KOPT-K1 (cell line): Measurements from ENCODE around the gene ACACB.

Source experiments
- H3K27ac ChIP-seq: fragments of 200-600 bp; sonication (generic); 2 replicates; pipeline ENCODE4 v1.5.1; 2016; ENCODE audit warnings: antibody characterized with exemption, mild to moderate bottlenecking, low read depth, low read length; ENCODE audit not compliant: poor library complexity, severe bottlenecking
- H3K36me3 ChIP-seq: fragments of 200-600 bp; sonication (generic); 2 replicates; pipeline ENCODE4 v1.5.1; 2017; ENCODE audit warnings: antibody characterized with exemption, mild to moderate bottlenecking, low read length, moderate library complexity; ENCODE audit not compliant: insufficient read depth
- H3K9me3 ChIP-seq: fragments of 200-600 bp; sonication (generic); 2 replicates; pipeline ENCODE4 v1.5.1; 2017; ENCODE audit warnings: antibody characterized with exemption, low read length, mild to moderate bottlenecking; ENCODE audit not compliant: insufficient read depth, poor library complexity, severe bottlenecking

Gene ACACB

DNA sequence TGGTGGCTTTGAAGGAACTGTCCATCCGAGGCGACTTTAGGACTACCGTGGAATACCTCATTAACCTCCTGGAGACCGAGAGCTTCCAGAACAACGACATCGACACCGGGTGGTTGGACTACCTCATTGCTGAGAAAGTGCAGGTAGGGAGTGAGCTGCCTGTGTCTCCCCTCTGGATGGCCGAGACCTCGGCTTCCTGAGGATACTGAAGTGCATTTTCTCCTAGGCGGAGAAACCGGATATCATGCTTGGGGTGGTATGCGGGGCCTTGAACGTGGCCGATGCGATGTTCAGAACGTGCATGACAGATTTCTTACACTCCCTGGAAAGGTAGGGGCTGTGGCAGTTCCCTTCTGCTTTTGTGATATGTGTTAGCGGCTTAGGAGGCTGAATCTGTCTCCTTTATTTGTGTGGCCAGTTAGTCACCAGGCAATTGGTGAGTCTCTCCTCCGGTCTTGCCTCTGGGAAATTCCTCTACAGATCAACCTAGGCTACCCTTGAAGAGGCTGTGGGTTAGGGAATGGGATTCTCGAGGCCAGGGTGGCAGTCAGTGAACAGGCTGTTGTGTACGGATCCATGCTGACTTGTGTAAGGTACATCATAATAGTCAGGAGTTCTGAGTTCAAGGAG is 75.3 kb downstream of the ACACB start:
- H3K36me3 ChIP-seq = peaks cover 22% of the 10 kb centered on the region; the same call in 1 of the 2 replicates
- no peak overlapping the region for H3K27ac ChIP-seq
- H3K9me3 ChIP-seq = peaks cover 3% of the 10 kb centered on the region

DNA sequence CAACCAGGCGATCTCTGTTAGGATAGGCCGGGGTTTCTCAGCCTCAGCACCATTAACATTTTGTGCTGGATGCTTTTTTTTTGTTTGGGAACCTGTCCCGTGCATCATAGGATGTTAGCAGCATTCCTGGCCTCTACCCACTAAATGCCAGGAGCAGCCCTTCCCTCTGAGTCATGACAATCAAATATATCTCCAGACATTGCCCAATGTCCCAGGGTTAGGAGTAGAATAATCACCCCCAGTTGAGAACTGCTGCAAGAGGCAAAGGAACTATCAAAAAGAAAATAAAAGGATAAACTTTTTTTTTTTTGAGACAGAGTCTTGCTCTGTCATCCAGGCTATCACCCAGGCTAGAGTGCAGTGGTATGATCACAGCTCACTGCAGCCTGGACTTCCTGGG is 76.0 kb downstream of the ACACB start:
- Histone ChIP-seq H3K9me3 (peaks cover 3% of the 10 kb centered on the region), H3K27ac (no peak overlapping the region), H3K36me3 (peaks cover 22% of the 10 kb centered on the region; the same call in 1 of the 2 replicates)

DNA sequence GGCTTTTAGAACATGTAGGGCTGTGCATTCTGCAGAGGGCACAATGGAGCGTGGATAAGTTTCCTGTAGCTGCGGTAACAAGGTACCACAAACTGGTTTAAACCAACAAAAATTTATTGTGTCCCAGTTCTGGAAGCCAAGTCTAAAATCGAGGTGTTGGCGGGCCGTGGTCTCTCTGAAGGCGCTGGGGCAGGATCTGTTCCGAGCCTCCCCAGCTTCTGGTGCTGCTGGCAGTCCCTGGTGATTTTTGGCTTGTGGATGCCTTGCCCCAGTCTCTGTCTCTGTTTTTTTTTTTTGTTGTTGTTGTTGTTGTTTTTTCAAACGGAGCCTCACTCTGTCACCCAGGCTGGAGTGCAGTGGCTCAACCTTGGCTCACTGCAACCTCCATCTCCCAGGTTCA is 77.5 kb downstream of the ACACB start:
- H3K9me3 ChIP-seq = peaks cover 3% of the 10 kb centered on the region
- H3K36me3 ChIP-seq = peaks cover 22% of the 10 kb centered on the region; the same call in 1 of the 2 replicates
- no peak overlapping the region for H3K27ac ChIP-seq

DNA sequence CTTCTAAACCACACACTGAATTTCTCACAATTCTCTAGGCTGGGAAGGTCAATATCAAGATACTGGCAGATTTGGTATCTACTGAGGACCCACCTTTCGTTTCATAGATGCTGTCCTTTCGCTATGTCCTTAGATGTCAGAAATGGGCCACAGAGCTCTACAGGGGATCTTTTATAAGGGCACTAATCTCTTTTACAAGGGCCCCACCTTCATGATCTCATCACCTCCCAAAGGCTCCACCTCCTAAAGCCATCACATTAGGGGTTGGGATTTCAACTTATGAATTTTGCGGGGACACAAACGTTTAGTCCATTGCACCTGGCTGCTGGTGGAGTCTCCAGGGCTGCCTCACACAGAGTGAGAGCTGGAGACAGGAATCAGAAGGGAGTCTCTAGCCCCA is 79.9 kb downstream of the ACACB start:
- H3K9me3 ChIP-seq = peaks cover 3% of the 10 kb centered on the region
- no peak overlapping the region for H3K27ac ChIP-seq
- H3K36me3 ChIP-seq = peaks cover 22% of the 10 kb centered on the region; the same call in 1 of the 2 replicates

DNA sequence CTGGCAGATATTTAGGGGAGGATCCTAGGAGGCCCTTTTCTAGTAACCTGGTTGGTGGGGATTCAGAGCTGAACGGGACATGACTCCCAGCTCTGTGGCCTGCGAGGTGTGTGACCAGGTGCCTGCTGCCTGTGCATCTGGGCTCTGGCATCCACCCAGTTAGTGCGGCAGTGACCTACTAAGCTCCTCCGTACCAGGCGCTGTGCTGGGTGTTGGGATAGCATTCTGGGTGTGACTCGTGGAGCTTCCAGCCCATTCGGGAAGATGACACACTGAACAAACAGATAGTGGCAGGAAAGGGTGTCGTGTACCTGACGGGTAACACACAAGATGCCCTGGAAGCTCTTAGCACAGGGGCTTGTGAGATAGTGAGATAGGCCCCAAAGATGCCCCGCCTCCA is 80.9 kb downstream of the ACACB start:
- peaks cover 3% of the 10 kb centered on the region for H3K9me3 ChIP-seq
- no peak overlapping the region for H3K27ac ChIP-seq
- peaks cover 22% of the 10 kb centered on the region; the same call in 1 of the 2 replicates for H3K36me3 ChIP-seq

DNA sequence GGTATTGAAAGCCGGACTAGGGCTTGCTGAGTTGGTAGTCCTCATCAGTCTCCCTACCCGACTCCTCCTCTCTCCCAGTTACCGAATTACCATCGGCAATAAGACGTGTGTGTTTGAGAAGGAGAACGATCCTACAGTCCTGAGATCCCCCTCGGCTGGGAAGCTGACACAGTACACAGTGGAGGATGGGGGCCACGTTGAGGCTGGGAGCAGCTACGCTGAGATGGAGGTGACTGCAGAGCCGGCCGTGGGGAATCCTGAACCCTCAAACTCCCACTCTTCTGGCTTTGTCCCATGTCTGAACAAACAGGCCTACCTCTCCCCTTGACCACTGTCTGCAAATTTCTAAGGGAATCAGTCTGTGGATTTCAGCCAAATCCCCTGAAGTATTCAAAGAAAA is 82.9 kb downstream of the ACACB start:
- peaks cover 3% of the 10 kb centered on the region for H3K9me3 ChIP-seq
- peaks cover 14% of the 10 kb centered on the region; the same call in 1 of the 2 replicates for H3K36me3 ChIP-seq
- H3K27ac ChIP-seq = no peak overlapping the region

DNA sequence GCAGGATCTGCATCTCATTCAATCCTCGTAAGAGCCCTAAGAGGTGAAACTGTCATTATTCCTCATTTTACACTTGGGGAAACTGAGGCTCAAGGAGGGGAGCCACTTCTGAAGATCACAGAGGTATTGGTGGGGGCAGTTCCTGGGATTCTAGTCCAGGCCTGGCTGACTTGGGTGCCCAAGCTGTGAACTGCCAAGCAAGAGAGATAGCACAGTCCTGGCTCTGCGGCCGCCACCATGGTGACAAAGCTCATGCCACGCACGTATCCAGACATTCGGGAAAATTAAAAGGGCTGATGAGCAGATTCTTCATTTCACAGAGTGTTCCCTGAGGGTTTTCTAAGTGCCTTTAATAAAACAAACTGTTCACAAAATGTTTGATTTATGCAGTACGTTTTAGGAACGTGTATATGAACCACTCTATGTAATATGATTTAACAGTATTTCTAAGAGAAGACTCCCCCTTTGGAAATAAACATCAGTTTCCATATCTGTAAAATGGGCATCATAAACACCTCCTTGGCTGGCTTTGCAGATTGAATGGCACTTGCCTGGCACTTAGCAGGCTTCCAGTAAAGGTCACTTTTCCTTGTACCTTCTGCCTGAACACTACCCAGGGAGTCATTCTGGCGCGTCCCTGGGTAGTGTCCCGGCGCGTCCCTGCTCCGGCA is 84.6 kb downstream of the ACACB start:
- peaks cover 9% of the 10 kb centered on the region; the same call in 1 of the 2 replicates for H3K36me3 ChIP-seq
- H3K27ac ChIP-seq = no peak overlapping the region
- peaks cover 3% of the 10 kb centered on the region for H3K9me3 ChIP-seq

DNA sequence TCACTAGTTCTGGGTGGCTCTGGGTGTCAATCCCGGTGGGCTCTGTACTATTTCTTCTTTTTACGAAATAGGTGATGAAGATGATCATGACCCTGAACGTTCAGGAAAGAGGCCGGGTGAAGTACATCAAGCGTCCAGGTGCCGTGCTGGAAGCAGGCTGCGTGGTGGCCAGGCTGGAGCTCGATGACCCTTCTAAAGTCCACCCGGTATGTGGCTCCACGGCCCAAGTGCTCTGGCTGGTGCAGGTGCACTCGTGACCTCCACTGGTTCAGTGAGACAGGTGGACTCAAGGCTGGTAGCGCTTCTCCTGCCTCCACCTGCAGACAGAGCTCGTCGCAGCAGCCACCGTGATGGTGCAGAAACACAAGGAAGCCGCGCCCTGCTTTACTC is 85.1 kb downstream of the ACACB start:
- Histone ChIP-seq H3K9me3 (peaks cover under 1% of the 10 kb centered on the region), H3K27ac (no peak overlapping the region), H3K36me3 (peaks cover 5% of the 10 kb centered on the region; the same call in 1 of the 2 replicates)

DNA sequence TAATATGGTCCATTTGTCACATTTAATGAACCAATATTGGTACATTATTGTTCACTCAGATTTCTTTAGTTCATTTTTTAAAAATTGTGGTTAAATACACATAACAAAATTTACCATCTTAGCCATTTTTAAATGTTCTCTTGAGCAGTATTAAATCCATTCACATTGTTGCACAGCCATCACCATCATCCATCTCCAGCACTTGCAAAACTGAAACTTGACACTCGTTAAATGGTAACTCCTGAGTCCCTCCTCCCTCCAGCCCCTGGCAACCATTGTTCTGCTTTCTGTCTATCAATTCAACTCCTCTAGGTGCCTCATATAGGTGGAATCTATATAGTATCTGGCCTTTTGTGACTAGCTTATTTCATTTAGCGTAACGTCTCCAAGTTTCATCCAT is 86.4 kb downstream of the ACACB start:
- peaks cover 8% of the 10 kb centered on the region; the same call in 1 of the 2 replicates for H3K36me3 ChIP-seq
- no peaks in the 10 kb centered on the region for H3K9me3 ChIP-seq
- H3K27ac ChIP-seq = no peak overlapping the region

DNA sequence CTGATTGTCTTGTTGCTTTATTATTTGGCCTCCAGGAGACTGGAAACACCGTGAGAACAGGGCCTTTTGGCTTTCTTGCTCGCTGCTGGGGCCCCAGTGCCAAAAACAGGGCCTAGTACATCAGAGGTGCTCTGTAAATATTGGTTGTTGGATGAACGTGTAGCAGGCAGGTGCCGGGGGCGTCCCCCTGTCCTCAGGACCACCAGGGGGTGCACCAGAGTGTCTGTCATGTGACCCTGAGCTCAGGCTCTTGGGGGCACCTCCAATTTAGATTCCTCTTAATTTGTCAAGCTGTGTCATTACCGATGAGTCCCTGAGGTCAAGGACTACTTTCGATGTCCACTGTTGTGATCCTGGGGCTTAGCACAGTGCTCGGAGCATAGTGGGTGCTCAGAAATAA is 87.1 kb downstream of the ACACB start:
- Histone ChIP-seq H3K9me3 (no peaks in the 10 kb centered on the region), H3K27ac (no peak overlapping the region), H3K36me3 (peaks cover 9% of the 10 kb centered on the region; the same call in 1 of the 2 replicates)

DNA sequence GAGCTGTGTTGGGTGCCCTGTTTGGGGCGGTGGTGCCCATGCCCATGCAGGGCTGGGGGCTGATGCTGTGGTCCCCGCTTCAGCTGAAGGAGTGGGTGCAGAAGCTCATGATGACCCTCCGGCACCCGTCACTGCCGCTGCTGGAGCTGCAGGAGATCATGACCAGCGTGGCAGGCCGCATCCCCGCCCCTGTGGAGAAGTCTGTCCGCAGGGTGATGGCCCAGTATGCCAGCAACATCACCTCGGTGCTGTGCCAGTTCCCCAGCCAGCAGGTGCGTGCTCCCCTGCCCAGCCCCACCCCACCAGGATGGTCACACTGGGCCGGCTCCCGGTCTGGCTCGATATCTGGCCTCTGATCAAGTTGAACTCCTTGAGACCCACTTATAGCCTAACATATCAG is 92.7 kb downstream of the ACACB start:
- H3K9me3 ChIP-seq = no peaks in the 10 kb centered on the region
- H3K36me3 ChIP-seq = peaks cover 11% of the 10 kb centered on the region; the same call in 1 of the 2 replicates
- H3K27ac ChIP-seq = no peak overlapping the region

DNA sequence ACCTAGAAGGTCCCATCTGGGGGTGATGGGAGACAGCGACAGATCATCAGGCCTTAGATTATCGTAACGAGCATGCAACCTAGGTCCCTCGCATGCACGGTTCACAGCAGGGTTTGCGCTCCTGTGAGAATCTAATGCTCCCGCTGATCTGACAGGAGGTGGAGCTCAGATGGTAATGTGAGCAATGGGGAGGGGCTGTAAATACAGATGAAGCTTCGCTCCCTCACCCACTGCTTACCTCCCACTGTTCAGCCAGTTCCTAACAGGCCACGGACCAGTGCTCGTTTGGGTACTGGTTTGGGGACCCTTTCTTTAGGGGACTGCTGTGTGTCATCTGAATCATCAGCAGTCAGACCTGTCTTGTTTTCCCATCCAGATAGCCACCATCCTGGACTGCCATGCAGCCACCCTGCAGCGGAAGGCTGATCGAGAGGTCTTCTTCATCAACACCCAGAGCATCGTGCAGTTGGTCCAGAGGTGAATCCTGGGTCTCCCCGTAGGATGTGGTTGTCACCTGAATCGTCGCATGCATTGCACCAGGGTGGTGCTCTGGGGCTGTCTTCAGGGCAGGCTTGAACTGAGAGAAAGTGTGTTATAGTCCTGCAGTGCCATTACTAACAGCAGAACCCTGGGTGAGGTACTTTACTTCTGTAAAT is 96.2 kb downstream of the ACACB start:
- Histone ChIP-seq H3K27ac (no peak overlapping the region), H3K9me3 (no peaks in the 10 kb centered on the region), H3K36me3 (peaks cover 7% of the 10 kb centered on the region; the same call in 1 of the 2 replicates)

DNA sequence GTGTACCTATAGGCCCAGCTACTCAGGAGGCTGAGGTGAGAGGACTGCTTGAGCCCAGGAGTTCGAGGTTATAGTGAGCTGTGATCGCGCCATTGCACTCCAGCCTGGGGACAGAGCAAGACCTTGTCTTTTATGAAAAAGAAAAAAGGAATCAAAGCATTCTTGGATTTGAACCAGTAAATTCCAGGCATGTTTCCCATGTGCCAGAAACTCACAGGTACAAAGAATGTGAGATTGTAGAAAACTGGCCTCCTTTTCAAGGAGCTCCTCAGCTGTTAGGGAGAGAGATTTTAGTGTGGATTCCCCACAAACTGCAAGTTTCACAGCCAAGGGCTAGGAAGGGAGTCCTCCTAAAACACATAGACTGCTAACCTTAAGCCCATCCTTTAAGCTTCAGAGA is 97.7 kb downstream of the ACACB start:
- Histone ChIP-seq H3K36me3 (no peaks in the 10 kb centered on the region), H3K9me3 (no peaks in the 10 kb centered on the region), H3K27ac (no peak overlapping the region)

DNA sequence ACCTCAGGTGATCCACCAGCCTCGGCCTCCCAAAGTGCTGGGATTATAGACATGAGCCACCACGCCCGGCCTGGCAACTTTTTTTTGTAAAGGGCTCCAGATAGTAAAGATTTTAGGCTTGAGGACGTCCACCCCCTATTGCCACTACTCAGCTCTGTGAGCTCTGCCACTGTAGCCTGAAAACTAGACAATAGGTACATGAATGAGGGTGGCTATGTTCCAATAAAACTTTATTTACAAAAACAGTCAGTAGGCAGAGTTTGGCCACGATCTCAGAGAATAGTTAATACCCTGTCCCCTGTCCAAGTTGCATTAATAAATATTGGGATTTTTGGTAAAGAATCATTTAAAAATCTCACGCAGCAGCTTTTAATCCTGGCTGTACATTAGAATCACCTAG is 102.6 kb downstream of the ACACB start:
- Histone ChIP-seq H3K36me3 (peaks cover 5% of the 10 kb centered on the region; the same call in 1 of the 2 replicates), H3K9me3 (no peaks in the 10 kb centered on the region), H3K27ac (no peak overlapping the region)

DNA sequence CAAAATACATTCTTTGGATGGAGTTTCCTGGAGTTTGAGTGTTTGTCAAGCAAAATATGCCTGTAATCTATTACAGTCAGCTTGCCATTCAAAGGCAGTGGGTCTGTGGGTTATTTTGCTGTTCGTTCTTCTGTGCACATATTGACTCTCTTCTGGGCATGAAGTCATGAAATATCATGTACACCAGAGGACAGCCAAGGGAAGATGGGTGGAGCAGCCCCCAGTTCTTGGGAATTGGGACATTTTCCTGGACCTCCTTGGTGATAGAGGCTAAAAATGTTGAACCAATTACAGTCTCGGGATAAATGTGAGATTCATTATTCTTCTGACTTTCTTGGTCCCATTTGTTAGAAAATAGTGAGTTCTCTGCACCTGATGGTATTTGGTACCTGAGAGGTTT is 103.6 kb downstream of the ACACB start:
- H3K27ac ChIP-seq = no peak overlapping the region
- H3K36me3 ChIP-seq = peaks cover 7% of the 10 kb centered on the region; the same call in 1 of the 2 replicates
- no peaks in the 10 kb centered on the region for H3K9me3 ChIP-seq
